NCI-H128 (cell line): Measurements from ENCODE around the gene PARP2.
"Not testable (repeated sequence)": the region's sequence is repeated elsewhere in the genome, so short reads cannot be mapped to it uniquely, and the experiment has no call there.

Source experiments
- DNase-seq: peaks from one replicate; lab custom pipeline; 2025; ENCODE audit not compliant: unreplicated experiment; lab: John Stamatoyannopoulos, UW

The PARP2 gene, protein sequence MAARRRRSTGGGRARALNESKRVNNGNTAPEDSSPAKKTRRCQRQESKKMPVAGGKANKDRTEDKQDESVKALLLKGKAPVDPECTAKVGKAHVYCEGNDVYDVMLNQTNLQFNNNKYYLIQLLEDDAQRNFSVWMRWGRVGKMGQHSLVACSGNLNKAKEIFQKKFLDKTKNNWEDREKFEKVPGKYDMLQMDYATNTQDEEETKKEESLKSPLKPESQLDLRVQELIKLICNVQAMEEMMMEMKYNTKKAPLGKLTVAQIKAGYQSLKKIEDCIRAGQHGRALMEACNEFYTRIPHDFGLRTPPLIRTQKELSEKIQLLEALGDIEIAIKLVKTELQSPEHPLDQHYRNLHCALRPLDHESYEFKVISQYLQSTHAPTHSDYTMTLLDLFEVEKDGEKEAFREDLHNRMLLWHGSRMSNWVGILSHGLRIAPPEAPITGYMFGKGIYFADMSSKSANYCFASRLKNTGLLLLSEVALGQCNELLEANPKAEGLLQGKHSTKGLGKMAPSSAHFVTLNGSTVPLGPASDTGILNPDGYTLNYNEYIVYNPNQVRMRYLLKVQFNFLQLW

GRCh38 chr14:20343092-20343861, at the start of gene PARP2:
Gene PARP2, plus strand, starts transcription at chr14:20343635. Its CDS starts 7 bp downstream, at chr14:20343642.
- DNase-seq: peak; percentile 98

DNA sequence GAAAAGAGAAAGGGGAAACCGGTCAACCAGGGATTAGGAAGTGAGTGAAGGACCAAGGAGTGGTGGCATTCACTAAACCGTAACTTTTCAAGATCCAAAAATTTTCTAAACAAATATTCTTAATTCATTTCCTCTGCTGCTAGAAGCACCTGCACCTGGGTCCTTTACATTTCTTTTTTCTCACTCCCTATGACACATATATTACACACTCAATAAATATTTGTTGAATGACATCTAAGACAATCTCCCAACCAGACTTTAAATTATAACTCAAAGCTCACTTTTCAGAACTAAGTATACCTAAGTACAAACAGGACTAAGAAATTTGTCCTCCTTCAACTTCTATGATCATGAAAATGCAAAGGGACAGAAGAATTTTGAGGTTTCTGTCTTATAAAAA, 48.8 kb upstream of the PARP2 start:
- no peak for DNase-seq

DNA sequence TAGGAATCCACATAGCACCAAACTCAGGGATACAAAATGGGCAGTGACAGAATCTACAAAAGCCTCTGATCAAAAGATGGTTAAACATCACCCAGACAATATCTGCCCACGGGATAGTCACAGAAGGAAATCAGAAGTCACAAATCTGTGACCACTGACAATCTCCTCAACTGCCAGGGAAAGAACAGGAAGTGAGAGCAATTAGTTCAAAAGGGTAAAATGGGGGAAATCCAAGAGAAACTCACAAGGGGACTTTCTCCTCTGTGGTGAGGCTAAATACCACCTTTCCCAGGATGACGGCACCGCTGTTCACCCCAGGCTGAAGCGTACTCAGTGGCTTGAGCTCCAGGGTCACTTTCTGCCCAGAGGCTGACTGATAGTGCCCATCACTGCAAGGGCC, 48.4 kb upstream of the PARP2 start:
- DNase-seq: no peak

DNA sequence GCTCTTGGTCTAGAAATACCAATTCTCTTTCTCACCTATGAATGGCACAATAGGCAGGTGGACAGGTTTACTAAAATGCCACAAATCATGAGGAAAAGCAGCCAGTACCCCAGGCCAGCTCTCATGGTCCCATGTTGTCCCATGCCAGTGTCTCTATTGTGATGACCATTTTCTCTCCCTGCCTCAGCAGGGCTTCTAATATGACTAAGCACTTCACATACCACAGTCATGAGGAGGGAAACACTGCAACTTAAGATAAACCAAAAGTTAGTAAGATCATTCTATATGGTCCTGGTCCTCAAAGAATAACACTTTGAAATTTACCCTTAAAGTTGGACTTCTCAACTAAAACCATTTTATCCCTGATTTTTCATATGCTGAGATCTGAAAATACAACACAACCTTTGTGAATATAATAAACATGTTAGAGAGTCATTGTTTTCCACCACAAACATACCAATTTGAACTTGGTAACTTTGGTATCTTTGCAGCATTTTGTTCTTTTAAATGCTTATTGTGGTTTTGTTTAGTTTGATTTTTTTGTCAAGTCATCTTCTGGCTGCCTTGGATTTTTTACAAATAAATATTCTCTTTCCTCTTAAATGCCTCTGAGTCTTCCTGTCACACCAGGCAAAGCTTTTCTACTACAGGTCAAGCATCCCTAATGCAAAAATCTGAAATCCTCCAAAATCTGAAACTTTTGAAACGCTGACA, 41.2 kb upstream of the PARP2 start:
- no peak for DNase-seq

GRCh38 chr14:20305265-20306078, 38.0 kb upstream of the PARP2 start, which contains the start of gene TTC5:
Gene TTC5, minus strand, starts transcription at chr14:20305951. Its CDS starts 14 bp downstream, at chr14:20305937.
- peak; percentile 73 for DNase-seq

GRCh38 chr14:20306079-20306423, 37.4 kb upstream of the PARP2 start:
- DNase-seq: no peak

- no peak for DNase-seq
These were observed 29.4 kb upstream of the PARP2 start for GRCh38 chr14:20314026-20314425.

DNA sequence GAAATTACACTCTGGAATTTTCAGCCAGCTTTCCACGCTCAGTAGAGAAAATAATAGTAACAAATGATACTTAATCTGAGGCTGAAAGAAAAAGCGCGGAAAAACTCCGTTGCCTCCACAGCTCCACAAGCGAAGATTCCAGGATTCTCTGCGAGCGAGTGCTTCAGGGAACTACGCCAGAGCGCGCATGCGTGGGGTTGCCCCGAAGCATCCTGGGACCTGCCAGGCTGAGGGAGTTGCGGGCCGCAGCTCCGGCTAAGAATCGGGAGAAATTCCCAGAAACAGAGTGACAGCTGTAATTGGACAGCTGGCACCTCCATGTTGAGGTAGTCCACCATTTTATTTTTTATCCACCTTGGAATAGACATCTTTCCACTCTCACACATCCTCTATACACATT, 25.7 kb upstream of the PARP2 start:
- DNase-seq: no peak

DNA sequence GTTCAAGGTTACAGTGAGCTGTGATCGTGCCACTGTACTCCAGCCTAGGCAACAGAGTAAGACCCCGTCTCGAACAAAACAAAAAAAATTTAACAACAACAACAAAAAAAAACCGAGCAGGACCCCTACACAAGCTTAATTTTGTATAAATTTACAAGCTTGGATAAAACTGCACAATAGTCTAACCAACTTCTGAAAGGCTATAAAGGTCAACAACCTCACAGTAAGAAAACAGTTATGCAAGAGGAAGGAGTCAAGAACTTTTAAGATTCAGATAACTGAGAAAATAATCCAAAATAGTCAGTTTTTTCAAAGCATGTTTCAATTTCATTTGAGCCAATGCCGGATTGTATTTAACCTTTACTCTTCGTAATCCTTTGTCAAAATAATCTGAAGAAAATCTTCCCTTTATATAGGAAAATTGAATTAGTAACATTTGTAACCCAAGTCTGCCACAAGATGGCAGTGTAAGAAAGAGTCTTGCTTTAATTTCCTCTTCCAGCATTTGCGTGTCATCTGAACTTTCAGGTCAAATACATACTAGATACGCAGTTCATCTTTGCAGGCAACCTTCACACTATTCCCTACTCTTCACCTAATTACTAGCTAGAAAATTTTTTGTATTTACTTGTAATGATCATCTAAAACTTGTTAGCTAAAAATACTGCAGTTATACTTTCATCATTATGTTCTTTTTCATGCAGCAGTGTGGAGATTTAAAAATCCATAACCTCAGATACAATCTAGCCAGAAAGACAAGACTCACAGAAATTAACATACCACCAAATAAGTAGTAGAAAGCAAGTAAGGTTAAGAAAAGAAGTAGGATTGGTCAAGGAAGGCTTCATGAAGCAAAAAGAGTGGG, 16.2 kb upstream of the PARP2 start:
- peak; percentile 13 for DNase-seq

DNA sequence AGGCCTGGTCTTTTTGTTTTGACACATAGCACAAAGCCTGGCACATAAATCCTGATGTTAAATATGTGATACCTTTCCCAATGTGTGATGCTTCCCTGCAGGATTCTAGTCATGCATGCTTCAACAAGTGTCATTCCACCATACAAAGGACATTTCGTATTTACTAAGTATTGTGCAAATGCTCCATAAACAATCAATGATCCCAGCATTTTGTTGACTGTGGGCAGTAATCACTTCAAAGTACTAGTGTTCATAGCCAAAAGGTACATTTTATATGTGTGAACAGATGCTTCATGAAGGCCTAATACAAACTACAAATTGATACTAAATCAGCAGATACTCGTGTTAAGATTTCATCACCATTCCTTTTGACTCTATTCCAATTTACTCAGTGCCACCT, 14.7 kb upstream of the PARP2 start:
- no peak for DNase-seq

DNA sequence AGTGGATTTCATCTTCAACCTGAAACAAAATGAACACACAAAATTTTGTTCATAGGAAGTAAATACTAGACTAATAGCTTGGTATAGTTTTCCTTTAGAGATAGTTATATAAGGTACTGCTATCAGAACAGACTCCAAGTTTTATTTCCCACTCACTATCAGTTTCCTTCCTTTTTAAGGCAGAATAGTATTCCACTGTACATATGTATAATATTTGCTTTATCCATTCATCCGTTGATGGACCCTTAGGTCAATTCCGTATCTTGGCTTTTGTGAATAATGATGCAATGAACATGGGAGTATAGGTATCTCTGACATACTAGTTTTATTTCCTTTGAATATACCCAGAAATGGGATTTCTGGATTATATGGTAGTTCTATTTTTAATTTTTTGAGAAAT, 14.1 kb upstream of the PARP2 start:
- no peak for DNase-seq

DNA sequence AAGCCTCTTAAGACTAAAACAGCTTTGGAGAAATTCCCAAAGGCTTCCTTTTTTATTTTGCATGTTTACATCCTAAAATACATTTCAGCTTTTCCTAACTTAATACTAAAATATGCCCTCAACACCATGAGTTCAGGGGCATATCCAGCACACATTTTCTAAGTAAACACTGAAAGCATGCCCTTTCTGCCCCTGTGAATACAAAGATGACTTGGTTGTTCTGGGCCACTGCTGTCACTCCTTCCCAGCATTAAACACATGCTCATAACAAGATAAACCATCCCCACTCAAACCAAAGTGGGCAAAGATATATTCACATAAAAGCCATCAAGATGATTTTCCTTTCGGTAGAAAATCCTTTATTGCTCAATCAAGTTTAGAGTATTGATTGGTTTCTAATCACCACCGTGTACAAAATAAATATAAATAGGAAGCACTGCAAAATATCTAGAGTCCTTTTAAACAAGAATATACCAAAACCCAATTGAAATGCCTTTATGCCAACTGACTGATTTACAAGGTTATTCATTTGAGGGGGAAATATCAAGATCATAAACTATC, 12.3 kb upstream of the PARP2 start:
- DNase-seq: no peak

DNA sequence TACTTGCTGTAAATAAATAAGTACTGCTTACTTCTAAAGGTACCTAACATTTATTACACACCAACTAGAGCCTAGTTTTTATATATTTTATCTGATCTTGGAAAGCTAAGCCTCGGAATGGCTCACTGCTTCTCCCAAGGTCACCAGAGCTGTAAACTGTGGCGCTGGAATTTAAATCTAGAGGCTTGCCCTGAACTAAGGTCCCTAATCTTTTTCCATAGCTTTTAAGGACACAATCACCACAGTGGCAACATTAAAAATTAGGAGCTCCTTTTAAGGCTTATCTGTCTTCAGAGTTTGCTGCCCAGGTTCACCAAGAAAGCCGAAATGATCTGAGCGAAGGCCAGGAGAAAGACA, 11.0 kb upstream of the PARP2 start:
- no peak for DNase-seq

DNA sequence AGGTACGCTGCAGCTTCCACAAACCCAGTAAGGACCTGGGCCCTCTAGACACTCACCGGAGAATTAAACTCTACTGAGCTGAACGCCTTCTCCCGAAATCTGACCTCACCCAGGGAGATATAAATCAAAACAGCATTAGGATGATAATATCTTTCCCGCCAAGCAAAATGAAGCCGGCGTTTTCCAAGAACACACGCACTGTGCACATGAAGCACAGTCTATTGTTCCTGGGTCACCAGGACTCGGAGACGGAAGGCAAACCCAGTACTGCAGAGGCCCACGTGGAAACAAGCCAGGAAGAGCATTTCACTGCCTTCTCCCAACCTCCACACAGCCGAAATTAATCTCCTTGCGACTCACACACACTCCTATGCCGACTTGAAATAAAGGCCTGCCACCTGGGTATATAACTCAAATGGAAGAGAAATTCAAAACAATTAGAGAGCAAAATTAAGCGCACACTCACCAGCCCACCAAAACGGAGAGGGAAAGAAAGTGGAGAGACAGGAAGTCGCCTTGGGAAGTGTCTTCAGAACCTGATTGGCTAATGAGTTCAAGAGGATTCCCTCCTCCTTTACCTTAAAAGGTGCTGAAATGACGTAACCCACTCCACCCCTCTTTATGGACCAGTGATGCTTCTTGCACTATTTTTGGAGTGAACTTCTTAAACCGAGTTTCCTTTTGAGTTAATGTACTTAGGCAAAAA, 10.5 kb upstream of the PARP2 start, which contains the start of gene CCNB1IP1:
Gene CCNB1IP1, minus strand, starts transcription at position 492 of the 706 bp plus-strand sequence. CDS start 16,756 bp downstream, outside the sequence.
- DNase-seq: peak; percentile 46

DNA sequence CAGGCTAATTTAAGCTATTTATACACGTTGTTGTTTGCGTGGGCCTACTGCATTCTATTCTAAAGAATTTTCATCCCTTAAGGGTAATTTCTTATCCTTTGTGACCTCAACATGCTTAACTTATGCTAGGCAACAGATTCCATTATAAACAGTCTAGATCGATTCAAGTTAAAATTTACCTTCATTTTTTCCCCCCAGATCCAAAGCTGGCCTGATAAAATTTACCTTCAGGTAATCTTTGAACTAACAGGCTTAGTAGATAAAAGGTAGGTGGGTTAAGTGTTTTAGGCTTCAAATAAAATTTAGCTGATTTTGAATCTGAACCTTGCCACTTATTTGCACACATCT, 10.0 kb upstream of the PARP2 start:
- DNase-seq: no peak

- no peak for DNase-seq
These were observed 9.4 kb upstream of the PARP2 start for GRCh38 chr14:20334017-20334416.

GRCh38 chr14:20341032-20341431, 2.4 kb upstream of the PARP2 start:
- DNase-seq: not testable (repeated sequence)

- no peak for DNase-seq
These were observed 1.8 kb upstream of the PARP2 start for GRCh38 chr14:20341646-20342045.

DNA sequence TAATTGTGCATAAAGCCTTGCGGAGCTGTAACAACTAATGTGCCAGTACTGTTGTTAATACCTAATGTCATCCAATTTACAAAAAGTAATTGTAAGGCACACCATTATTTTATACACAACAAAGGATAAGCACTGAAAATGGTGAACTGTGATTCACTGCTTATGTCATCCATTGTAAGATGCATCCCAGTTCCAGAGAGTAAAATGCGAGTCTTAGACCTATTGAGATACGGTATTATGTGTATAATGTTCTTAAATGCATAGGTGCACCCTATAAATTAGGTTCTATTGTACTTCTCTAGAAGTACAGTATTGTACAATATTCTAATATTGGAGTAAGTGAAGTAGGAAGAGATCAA, 406 bp downstream of the PARP2 start:
- no peak for DNase-seq
